ENCODE results near the gene RFX8. TPM values are rescaled to one million over a fixed set of nuclear protein-coding genes. Genes with fewer than 3 reads are reported as not detected.

RFX8 gene
- total RNA-seq, 2 donors from 2014 or later, result 0.97 TPM; not detected in 1

- Histone ChIP-seq H3K4me1 (replicated peaks) (no peaks in the 10 kb centered on the region), H3K36me3 (no peaks in the 10 kb centered on the region), H3K27me3 (replicated peaks; ENCODE audit: insufficient read depth) (no peaks in the 10 kb centered on the region), H3K27ac (no peak overlapping the region), H3K9me3 (no peaks in the 10 kb centered on the region), H3K4me3 (no peak overlapping the region)
- TF ChIP-seq POLR2A (IDR thresholded peaks at IDR 0.05), result no peak
- TF ChIP-seq CTCF (IDR thresholded peaks at IDR 0.05), result no peak
- no peak for TF ChIP-seq POLR2AphosphoS5 (IDR thresholded peaks at IDR 0.05)
- WGBS, result 55% methylated on average over 1 of the region's 1 CpG
- no peak for DNase-seq (ENCODE audit: low spot score)
- intact Hi-C loops (cut with DNase I), result no loop called here
These were observed 102.1 kb downstream of the RFX8 start for GRCh38 chr2:101372792-101373191.

GRCh38 chr2:101371636-101372035 is 103.3 kb downstream of the RFX8 start:
- H3K36me3 ChIP-seq, result no peaks in the 10 kb centered on the region
- WGBS, result 52% methylated on average over 4 of the region's 4 CpGs
- no peak for DNase-seq (ENCODE audit: low spot score)
- intact Hi-C loops (cut with DNase I), result no loop called here
- H3K27ac ChIP-seq, result no peak overlapping the region
- H3K9me3 ChIP-seq, result no peaks in the 10 kb centered on the region
- no peaks in the 10 kb centered on the region for H3K4me1 ChIP-seq (replicated peaks)
- H3K27me3 ChIP-seq (replicated peaks; ENCODE audit: insufficient read depth), result no peaks in the 10 kb centered on the region
- H3K4me3 ChIP-seq, result no peak overlapping the region
- TF ChIP-seq CTCF (IDR thresholded peaks at IDR 0.05), result no peak
- no peak for TF ChIP-seq POLR2AphosphoS5 (IDR thresholded peaks at IDR 0.05)
- TF ChIP-seq POLR2A (IDR thresholded peaks at IDR 0.05), result no peak

GRCh38 chr2:101369100-101369499 is 105.8 kb downstream of the RFX8 start:
- 96% methylated on average over 4 of the region's 4 CpGs for whole genome bisulfite sequencing
- no peak overlapping the region for H3K4me3 ChIP-seq
- H3K4me1 ChIP-seq (replicated peaks), result no peaks in the 10 kb centered on the region
- H3K27ac ChIP-seq, result no peak overlapping the region
- H3K36me3 ChIP-seq, result no peaks in the 10 kb centered on the region
- intact Hi-C loops (cut with DNase I), result no loop called here
- TF ChIP-seq POLR2AphosphoS5 (IDR thresholded peaks at IDR 0.05) (no peak), CTCF (IDR thresholded peaks at IDR 0.05) (no peak), POLR2A (IDR thresholded peaks at IDR 0.05) (no peak)
- DNase-seq (ENCODE audit: low spot score), result no peak
- no peaks in the 10 kb centered on the region for H3K27me3 ChIP-seq (replicated peaks; ENCODE audit: insufficient read depth)
- H3K9me3 ChIP-seq, result no peaks in the 10 kb centered on the region

GRCh38 chr2:101368376-101368775 is 106.5 kb downstream of the RFX8 start:
- DNase-seq (ENCODE audit: low spot score), result no peak
- intact Hi-C loops (cut with DNase I), result no loop called here
- Histone ChIP-seq H3K36me3 (no peaks in the 10 kb centered on the region), H3K4me1 (replicated peaks) (no peaks in the 10 kb centered on the region), H3K27me3 (replicated peaks; ENCODE audit: insufficient read depth) (no peaks in the 10 kb centered on the region), H3K27ac (no peak overlapping the region), H3K4me3 (no peak overlapping the region), H3K9me3 (no peaks in the 10 kb centered on the region)
- WGBS, result 85% methylated on average over 5 of the region's 5 CpGs
- TF ChIP-seq POLR2AphosphoS5 (IDR thresholded peaks at IDR 0.05) (no peak), CTCF (IDR thresholded peaks at IDR 0.05) (no peak), POLR2A (IDR thresholded peaks at IDR 0.05) (no peak)

GRCh38 chr2:101367508-101367907 is 107.4 kb downstream of the RFX8 start:
- intact Hi-C loops (cut with DNase I), result no loop called here
- H3K9me3 ChIP-seq, result no peaks in the 10 kb centered on the region
- 93% methylated on average over 5 of the region's 5 CpGs for WGBS

More at GRCh38 chr2:101367508-101367907, 107.4 kb downstream of the RFX8 start:
- H3K27ac ChIP-seq, result no peak overlapping the region
- no peak overlapping the region for H3K4me3 ChIP-seq
- TF ChIP-seq POLR2AphosphoS5 (IDR thresholded peaks at IDR 0.05) (no peak), POLR2A (IDR thresholded peaks at IDR 0.05) (no peak), CTCF (IDR thresholded peaks at IDR 0.05) (no peak)
- no peaks in the 10 kb centered on the region for H3K27me3 ChIP-seq (replicated peaks; ENCODE audit: insufficient read depth)
- no peaks in the 10 kb centered on the region for H3K36me3 ChIP-seq
- DNase-seq (ENCODE audit: low spot score), result no peak
- H3K4me1 ChIP-seq (replicated peaks), result no peaks in the 10 kb centered on the region
